GM21447 (cell line): Measurements from ENCODE around the gene PCNX4.

Source experiments
- ATAC-seq: cut with Tn5 transposase; IDR thresholded peaks from one replicate; pipeline ENCODE4 v1.9.1; 2021; ENCODE audit not compliant: unreplicated experiment

The PCNX4 gene

GRCh38 chr14:60171690-60172089 is 80.0 kb downstream of the PCNX4 start:
- no peak for ATAC-seq

- no peak for ATAC-seq
Measured at GRCh38 chr14:60174352-60175254, 82.9 kb downstream of the PCNX4 start.

- ATAC-seq = no peak
Measured at GRCh38 chr14:60175255-60175902, 83.7 kb downstream of the PCNX4 start.

- no peak for ATAC-seq
Measured at GRCh38 chr14:60178164-60178563, 86.4 kb downstream of the PCNX4 start.

- ATAC-seq = no peak
Measured at GRCh38 chr14:60178820-60179219, 87.1 kb downstream of the PCNX4 start.

GRCh38 chr14:60179431-60179869 is 87.7 kb downstream of the PCNX4 start:
- ATAC-seq = no peak

GRCh38 chr14:60183138-60183537 is 91.4 kb downstream of the PCNX4 start:
- ATAC-seq = peak; percentile 28

- ATAC-seq = peak; percentile 43
Measured at GRCh38 chr14:60183741-60184140, 92.0 kb downstream of the PCNX4 start.

- ATAC-seq = peak; percentile 52
Measured at GRCh38 chr14:60184146-60184904, 92.6 kb downstream of the PCNX4 start.

GRCh38 chr14:60184905-60185555 is 93.3 kb downstream of the PCNX4 start:
- no peak for ATAC-seq

GRCh38 chr14:60188115-60188514 is 96.4 kb downstream of the PCNX4 start:
- no peak for ATAC-seq

- no peak for ATAC-seq
Measured at GRCh38 chr14:60188696-60189095, 97.0 kb downstream of the PCNX4 start.

GRCh38 chr14:60189923-60190840 is 98.5 kb downstream of the PCNX4 start:
- ATAC-seq = peak; percentile 53

- peak; percentile 71 for ATAC-seq
Measured at GRCh38 chr14:60195179-60195810, 103.6 kb downstream of the PCNX4 start.

- ATAC-seq = no peak
Measured at GRCh38 chr14:60196291-60196690, 104.6 kb downstream of the PCNX4 start.

GRCh38 chr14:60197629-60198303 is 106.0 kb downstream of the PCNX4 start:
- ATAC-seq = no peak

- ATAC-seq = no peak
Measured at GRCh38 chr14:60199321-60199720, 107.6 kb downstream of the PCNX4 start.

GRCh38 chr14:60204104-60204842 is 112.5 kb downstream of the PCNX4 start:
- peak; percentile 76 for ATAC-seq
